Activated CD8-positive, alpha-beta memory T cell treated with anti-CD3 and anti-CD28 coated beads, Interleukin-2, amount 50 U/mL, for 4 hours (primary cell): ENCODE measurements around the gene SBNO1.

Experiments
- DNase-seq: peaks from one replicate; pipeline ENCODE4 v3.0.0-alpha.2; 2020

Gene SBNO1

DNA sequence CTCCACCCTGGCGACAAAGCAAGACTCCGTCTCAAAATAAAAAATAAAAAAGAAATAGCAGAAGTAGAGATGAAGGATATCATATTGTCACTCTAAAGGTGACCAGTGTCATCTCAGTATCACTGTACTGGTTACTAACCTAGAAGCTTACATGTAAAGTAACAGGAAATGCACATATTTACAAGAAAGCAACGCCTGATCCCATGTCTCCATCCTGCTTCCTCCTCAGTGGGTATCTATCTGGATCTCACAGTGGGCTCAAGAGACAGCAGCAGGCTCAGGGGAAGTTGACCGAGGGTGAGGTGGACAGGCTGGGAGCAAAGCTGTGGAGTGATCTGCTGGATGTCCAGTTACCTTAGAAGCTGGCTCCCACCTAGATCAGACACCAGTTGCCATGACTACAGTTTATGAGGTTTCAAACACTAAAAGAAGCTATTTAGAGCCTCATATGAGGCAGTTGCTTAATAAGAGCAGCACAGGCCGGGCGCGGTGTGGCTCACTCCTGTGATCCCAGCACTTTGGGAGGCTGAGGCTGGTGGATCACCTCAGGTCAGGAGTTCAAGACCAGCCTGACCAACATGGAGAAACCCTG is 120.9 kb downstream of the SBNO1 start:
- DNase-seq: no peak

GRCh38 chr12:123242116-123242904 is 122.3 kb downstream of the SBNO1 start:
- no peak for DNase-seq
